OCI-LY1 (cell line): ENCODE measurements around the gene UBAC1.

Source experiments
- EZH2 ChIP-seq: fragments of 200-600 bp; sonication (generic), shearing (Covaris generic); IDR thresholded peaks from 2 replicates; pipeline ENCODE4 v1.8.0; 2017; ENCODE audit warnings: borderline replicate concordance, mixed run types, mild to moderate bottlenecking, antibody characterized with exemption, low read length, moderate library complexity, mixed read lengths
- TF ChIP-seq, protein P1 (sequence below): fragments of 200-600 bp; sonication (generic), shearing (Covaris generic); IDR thresholded peaks from 2 replicates; pipeline ENCODE4 v1.5.1; 2017; ENCODE audit warnings: mild to moderate bottlenecking, antibody characterized with exemption, low read length, moderate library complexity, mixed read lengths

DNA sequence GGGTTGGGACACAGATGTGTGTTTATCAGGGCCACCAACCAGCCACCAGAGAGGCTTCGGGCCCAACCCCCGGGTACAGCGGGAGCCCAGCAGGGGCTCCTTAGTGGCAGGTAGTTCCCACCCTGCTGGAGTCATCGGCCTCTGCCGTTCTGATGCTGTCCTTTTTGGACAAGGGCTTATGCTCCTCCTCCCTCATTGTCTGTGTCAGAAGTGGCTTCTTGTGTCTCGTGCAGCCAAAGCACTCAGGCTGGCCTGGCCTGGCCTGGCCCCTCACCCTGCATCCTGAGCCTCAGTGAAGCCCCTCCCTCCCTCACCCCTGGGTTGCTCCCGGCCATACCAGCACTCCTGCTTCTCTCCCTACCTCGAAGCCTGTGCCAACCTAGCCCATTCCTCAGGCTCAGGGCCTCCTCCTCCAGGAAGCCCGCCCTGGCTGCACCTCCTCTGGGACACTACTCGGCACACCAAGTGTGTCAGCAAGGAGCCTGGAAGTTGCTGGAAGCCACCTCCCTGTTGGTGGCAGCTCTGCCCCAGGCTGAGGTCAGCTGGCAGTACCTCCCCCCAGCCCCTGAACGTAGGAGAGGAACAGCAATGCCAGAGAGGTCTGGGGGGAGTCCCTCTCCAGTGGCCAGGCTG is 4.1 kb upstream of the UBAC1 start:
- TF ChIP-seq, protein P1, sequence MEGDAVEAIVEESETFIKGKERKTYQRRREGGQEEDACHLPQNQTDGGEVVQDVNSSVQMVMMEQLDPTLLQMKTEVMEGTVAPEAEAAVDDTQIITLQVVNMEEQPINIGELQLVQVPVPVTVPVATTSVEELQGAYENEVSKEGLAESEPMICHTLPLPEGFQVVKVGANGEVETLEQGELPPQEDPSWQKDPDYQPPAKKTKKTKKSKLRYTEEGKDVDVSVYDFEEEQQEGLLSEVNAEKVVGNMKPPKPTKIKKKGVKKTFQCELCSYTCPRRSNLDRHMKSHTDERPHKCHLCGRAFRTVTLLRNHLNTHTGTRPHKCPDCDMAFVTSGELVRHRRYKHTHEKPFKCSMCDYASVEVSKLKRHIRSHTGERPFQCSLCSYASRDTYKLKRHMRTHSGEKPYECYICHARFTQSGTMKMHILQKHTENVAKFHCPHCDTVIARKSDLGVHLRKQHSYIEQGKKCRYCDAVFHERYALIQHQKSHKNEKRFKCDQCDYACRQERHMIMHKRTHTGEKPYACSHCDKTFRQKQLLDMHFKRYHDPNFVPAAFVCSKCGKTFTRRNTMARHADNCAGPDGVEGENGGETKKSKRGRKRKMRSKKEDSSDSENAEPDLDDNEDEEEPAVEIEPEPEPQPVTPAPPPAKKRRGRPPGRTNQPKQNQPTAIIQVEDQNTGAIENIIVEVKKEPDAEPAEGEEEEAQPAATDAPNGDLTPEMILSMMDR = no peak
- TF ChIP-seq EZH2 = no peak
